HTR-8/SVneo (cell line): ENCODE measurements around the gene RETREG1.
"Not testable (repeated sequence)": the region's sequence is repeated elsewhere in the genome, so short reads cannot be mapped to it uniquely, and the experiment has no call there.

ENCODE experiments used
- DNase-seq: peaks from one replicate; pipeline ENCODE4 v3.0.0; 2011; ENCODE audit warnings: low spot score, mixed read lengths; ENCODE audit not compliant: insufficient read length
- FAIRE-seq: peaks from 2 replicates; lab custom pipeline; 2011; peaks lifted over from hg19 to GRCh38; lab: Jason Lieb, UNC

RETREG1 gene

GRCh38 chr5:16618138-16618897 is 1.5 kb upstream of the RETREG1 start:
- DNase-seq (no peak), FAIRE-seq (no peak)

GRCh38 chr5:16617274-16617968 is 624 bp upstream of the RETREG1 start:
- FAIRE-seq: no peak
- DNase-seq: peak; percentile 30

GRCh38 chr5:16615741-16616535 is 859 bp downstream of the RETREG1 start:
- FAIRE-seq (peak; percentile 90), DNase-seq (no peak)

DNA sequence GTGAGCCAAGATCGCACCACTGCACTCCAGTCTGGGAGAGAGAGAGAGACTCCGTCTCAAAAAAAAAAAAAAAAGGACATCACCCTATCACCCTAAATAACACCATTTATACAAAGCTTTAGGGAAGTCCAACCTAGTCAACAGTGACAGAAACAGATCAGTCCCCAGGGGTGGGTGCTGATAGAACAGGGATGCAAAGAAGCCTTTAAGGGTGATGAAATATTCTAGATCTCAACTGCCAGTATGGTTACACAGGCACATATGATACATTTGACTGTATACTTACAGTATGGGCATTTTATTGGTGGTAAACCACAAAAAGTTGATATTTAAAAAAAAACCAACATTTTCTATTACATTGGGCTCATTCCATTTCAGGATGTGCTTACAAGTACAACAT is 4.8 kb downstream of the RETREG1 start:
- FAIRE-seq: no peak

GRCh38 chr5:16610896-16611295 is 5.9 kb downstream of the RETREG1 start:
- FAIRE-seq, DNase-seq: not testable (repeated sequence)

More for the DNA sequence above, 4.8 kb downstream of the RETREG1 start:
- DNase-seq: no peak

- FAIRE-seq (no peak), DNase-seq (no peak)
Measured at GRCh38 chr5:16609412-16609811, 7.4 kb downstream of the RETREG1 start.

DNA sequence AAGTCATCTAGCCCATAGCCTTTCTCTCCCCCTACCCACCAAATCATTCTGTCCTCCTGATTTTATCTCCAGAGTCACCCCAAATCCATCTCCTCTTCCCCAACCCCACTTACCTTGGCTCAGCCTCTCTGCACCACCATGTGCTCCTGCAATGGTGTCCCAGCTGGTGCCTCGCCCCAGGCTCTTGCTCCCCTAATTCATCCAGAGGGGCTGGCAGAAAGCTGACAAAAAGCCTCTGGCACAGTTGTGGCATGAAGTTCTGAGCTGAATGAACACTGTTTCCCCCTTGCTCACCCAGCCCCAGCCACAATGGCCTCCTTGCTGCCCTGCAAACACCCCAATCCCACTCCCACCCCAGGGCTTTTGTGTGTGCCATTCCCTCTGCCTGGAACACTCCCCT is 10.2 kb downstream of the RETREG1 start:
- FAIRE-seq (no peak), DNase-seq (no peak)

DNA sequence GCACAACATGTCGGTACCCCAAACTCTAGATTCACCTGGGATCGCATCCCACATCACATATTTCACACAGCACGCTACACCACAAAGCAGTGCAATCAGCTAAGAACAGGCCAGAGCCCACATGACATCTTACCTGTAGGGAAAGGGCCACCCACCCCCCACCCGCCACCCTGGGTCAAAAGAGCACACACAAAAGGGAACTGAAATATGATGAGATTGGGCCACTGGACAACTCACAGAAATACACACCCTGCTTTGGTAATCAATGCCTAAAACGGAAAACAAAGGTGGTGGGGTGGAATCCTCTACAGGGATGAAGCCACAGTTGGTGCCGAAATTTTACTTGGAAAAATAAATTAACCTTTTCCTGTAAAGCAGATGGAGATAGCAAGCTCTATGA is 13.1 kb downstream of the RETREG1 start:
- DNase-seq (no peak), FAIRE-seq (no peak)

DNA sequence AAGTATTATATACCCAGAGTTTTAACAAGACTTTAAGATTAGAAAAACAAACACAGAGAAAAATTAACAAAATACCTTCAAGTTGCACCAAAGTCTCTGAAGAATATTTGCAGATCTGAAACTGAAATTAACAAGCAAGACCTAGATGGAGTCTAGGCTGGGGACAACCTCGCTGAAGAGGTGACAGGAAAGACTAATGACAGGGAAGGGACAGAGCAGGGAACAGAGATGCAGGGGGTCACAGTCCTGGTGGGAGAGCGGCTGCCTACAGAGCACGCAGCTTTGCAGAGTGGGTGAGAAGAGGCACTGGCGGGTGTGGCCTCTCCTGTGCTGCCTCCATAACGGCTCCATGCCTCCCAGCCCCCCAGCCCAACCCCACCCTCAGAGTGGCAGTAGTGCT is 13.5 kb downstream of the RETREG1 start:
- DNase-seq (no peak), FAIRE-seq (no peak)

GRCh38 chr5:16602182-16602581 is 14.6 kb downstream of the RETREG1 start:
- FAIRE-seq: peak; percentile 9
- no peak for DNase-seq

GRCh38 chr5:16600946-16601345 is 15.9 kb downstream of the RETREG1 start:
- no peak for FAIRE-seq
- DNase-seq: no peak

- DNase-seq: peak; percentile 75
- FAIRE-seq: no peak
Measured at GRCh38 chr5:16600397-16600796, 16.4 kb downstream of the RETREG1 start.

- no peak for DNase-seq
- FAIRE-seq: peak; percentile 87
Measured at GRCh38 chr5:16597946-16598694, 18.7 kb downstream of the RETREG1 start.

GRCh38 chr5:16596581-16596940 is 20.2 kb downstream of the RETREG1 start:
- no peak for FAIRE-seq
- no peak for DNase-seq

- peak; percentile 13 for FAIRE-seq
- no peak for DNase-seq
Measured at GRCh38 chr5:16595881-16596580, 20.8 kb downstream of the RETREG1 start.

DNA sequence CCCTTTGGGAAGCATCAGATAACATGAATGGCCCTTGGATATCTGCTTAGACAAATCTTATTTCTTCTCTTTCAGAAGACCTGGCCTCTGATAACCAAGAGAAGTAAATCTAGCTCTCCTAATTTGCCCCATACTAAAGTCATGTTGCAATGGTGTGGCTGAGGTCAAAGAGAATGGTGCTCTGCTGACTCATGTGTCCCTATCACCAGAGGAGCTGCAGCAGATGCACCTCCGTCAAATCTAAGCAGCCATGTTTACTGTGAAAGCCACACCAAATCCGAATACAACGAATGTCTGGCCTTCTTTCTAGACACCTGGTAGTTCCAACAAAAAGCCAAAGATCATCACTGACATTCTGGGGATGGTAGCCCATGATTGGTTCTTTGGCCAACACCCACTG is 23.2 kb downstream of the RETREG1 start:
- peak; percentile 76 for FAIRE-seq
- no peak for DNase-seq

DNA sequence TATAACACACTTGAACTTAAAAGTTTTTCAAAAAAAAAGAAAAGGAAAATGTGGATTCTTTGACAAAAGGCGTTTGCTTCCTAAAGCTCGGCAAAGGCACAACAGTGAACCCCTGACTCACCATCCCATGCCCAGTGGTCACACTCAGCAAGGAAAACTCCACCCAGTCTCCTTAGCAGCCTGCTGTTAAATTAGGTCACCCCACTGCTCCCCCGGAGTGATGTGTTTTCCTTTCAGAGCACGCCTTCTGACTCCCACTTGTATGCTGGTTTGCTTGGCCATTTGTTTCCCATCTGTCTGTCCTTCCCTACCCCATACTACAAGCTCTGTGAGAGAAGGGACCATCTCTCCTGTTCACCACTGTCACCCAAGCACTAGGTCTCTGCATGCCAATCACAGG is 23.8 kb downstream of the RETREG1 start:
- FAIRE-seq (no peak), DNase-seq (no peak)

GRCh38 chr5:16592255-16592654 is 24.5 kb downstream of the RETREG1 start:
- FAIRE-seq (no peak), DNase-seq (no peak)

- FAIRE-seq (peak; percentile 79), DNase-seq (no peak)
Measured at GRCh38 chr5:16590685-16591084, 26.1 kb downstream of the RETREG1 start.

DNA sequence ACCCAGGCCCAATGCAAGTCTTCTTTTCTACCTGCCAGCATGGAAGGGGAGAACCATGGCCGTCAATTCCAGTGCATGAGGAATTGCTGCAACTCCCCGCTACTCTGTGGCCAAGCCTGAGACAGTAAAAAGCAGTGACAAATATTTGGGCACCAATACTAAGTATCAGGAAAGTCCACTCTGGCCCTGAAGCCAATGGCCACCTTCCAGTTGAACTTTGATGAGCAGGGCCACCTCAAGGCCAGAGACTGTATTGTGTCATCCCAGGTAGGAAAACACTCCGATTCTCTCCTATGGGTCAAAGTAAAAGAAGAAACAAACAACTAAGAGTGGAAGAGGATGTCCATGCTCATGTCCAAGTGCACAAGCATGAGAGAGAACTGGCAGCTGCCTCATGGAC is 27.1 kb downstream of the RETREG1 start:
- FAIRE-seq (no peak), DNase-seq (no peak)
